Astrocyte (in vitro differentiated cells and primary cell): ENCODE results near the gene GABBR2.

Source experiments
- EZH2 ChIP-seq: IDR thresholded peaks from 2 replicates; pipeline ENCODE4 v1.6.1; 2012; ENCODE audit warnings: mild to moderate bottlenecking, low read length, inconsistent platforms; ENCODE audit not compliant: insufficient read depth
- TF ChIP-seq, protein P1 (sequence below): IDR thresholded peaks from 2 replicates; pipeline ENCODE4 v1.5.1; 2011; ENCODE audit warnings: low read depth, mild to moderate bottlenecking, inconsistent platforms, low read length, moderate library complexity; ENCODE audit not compliant: insufficient read depth

GRCh38 chr9:98450496-98450895 is 258.2 kb downstream of the GABBR2 start:
- TF ChIP-seq, protein P1, sequence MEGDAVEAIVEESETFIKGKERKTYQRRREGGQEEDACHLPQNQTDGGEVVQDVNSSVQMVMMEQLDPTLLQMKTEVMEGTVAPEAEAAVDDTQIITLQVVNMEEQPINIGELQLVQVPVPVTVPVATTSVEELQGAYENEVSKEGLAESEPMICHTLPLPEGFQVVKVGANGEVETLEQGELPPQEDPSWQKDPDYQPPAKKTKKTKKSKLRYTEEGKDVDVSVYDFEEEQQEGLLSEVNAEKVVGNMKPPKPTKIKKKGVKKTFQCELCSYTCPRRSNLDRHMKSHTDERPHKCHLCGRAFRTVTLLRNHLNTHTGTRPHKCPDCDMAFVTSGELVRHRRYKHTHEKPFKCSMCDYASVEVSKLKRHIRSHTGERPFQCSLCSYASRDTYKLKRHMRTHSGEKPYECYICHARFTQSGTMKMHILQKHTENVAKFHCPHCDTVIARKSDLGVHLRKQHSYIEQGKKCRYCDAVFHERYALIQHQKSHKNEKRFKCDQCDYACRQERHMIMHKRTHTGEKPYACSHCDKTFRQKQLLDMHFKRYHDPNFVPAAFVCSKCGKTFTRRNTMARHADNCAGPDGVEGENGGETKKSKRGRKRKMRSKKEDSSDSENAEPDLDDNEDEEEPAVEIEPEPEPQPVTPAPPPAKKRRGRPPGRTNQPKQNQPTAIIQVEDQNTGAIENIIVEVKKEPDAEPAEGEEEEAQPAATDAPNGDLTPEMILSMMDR = no peak
- TF ChIP-seq EZH2 = no peak
